Stomach (tissue), 9 donors: ENCODE measurements around the gene SORCS1. TPM values are rescaled to one million over a fixed set of nuclear protein-coding genes. Genes with fewer than 3 reads are reported as not detected.

Experiments
- DNase-seq, 2 donors: peaks; one replicate each; pipeline versions ENCODE4 v3.0.0 to v3.0.0-alpha.2; 2013 to 2019
- H3K27ac ChIP-seq, 5 donors: fragments of 200-600 bp in 4 of 5; sonication (generic) in 4 of 5; one replicate each; pipeline ENCODE4 v1.5.1; 2013 to 2019; ENCODE audit warnings: mild to moderate bottlenecking in 1 of 5, moderate library complexity in 1 of 5
- H3K27me3 ChIP-seq, 3 donors: fragments of 200-600 bp; sonication (generic); one replicate each; pipeline ENCODE4 v1.5.1; 2017 to 2019; ENCODE audit warnings: mixed run types in 1 of 3
- H3K36me3 ChIP-seq, 4 donors: fragments of 200-600 bp; sonication (generic); 1 replicate in 3 of 4; 2 replicates in 1 of 4; pipeline ENCODE4 v1.5.1; 2016 to 2019
- H3K4me1 ChIP-seq, 4 donors: fragments of 200-600 bp; sonication (generic); one replicate each; pipeline ENCODE4 v1.5.1; 2016 to 2019
- H3K4me3 ChIP-seq, 4 donors: fragments of 200-600 bp; sonication (generic) in 3 of 4; one replicate each; pipeline ENCODE4 v1.5.1; 2016 to 2019; ENCODE audit warnings: mild to moderate bottlenecking in 1 of 4
- H3K9me3 ChIP-seq, 4 donors: fragments of 200-600 bp; sonication (generic); one replicate each; pipeline ENCODE4 v1.5.1; 2016 to 2019
- EP300 ChIP-seq: sonication (generic); formaldehyde crosslinking; IDR thresholded peaks from one replicate; pipeline ENCODE4 v1.6.1; 2017; ENCODE audit warnings: antibody characterized with exemption
- POLR2A ChIP-seq, 4 donors: fragments of 450-650 bp; IDR thresholded peaks; one replicate each; pipeline ENCODE4 v1.6.1; 2016; ENCODE audit warnings: antibody characterized with exemption in 4 of 4, control low read depth in 2 of 4, mild to moderate bottlenecking in 1 of 4, moderate library complexity in 1 of 4
- POLR2AphosphoS5 ChIP-seq, 3 donors: sonication (generic); formaldehyde crosslinking; IDR thresholded peaks; one replicate each; pipeline ENCODE4 v1.6.1; 2016; ENCODE audit warnings: antibody characterized with exemption in 3 of 3
- WGBS, 5 donors: extraction: QIAGEN DNeasy Blood & Tissue Kit in 3 of 5; methylation state at CpG; one replicate each; pipeline versions ENCODE4 v1.1.5 to v1.1.7; 2013 to 2018; 5-methylcytosine and 5-hydroxymethylcytosine counted together
- intact Hi-C: fragments of 100-400 bp; cut with DNase I; formaldehyde crosslinking; loops from one replicate; pipeline ENCODE4 v1.15.1; 2023; ENCODE audit warnings: low total_unique reads
- polyA plus RNA-seq, 3 donors: library from polyadenylated mRNA; stranded (reverse); fragments of 200-250 nt; gene quantifications; one replicate each; pipeline ENCODE4 v1.2.3, GENCODE V29; 2013
- total RNA-seq, 5 donors: library from RNA; depleted of rRNA; stranded (reverse); fragments of >200 nt; gene quantifications; one replicate each; pipeline versions ENCODE4 v1.1.0 to v1.2.3, GENCODE V29; 2014 to 2016
- TF ChIP-seq, protein P1 (sequence below), 7 experiments: fragments of 450-650 bp in 4 of 7; fragments of 200-600 bp in 3 of 7; sonication (generic) in 3 of 7; IDR thresholded peaks; one replicate each; pipeline ENCODE4 v1.5.1; 2016 to 2019; ENCODE audit warnings: antibody characterized with exemption in 7 of 7, control low read depth in 2 of 7, mild to moderate bottlenecking in 1 of 7
- donor health status: healthy with polysubstance abuse.
- donor health status: Bipolar disorder and iron deficiency.
- donor health status: healthy.

SORCS1 gene
- total and polyA plus RNA-seq, 8 donors: 0.25 to 10.1 (median 0.69) TPM

GRCh38 chr10:106904209-106904608, 260.3 kb downstream of the SORCS1 start:
- Histone ChIP-seq H3K27me3 (no peaks in the 10 kb centered on the region), H3K9me3 (no peaks in the 10 kb centered on the region), H3K4me3 (no peak overlapping the region), H3K36me3 (no peaks in the 10 kb centered on the region), H3K4me1 (peaks cover 0 to under 1% (median 0%) of the 10 kb centered on the region in 4 donors), H3K27ac (no peak overlapping the region)
- DNase-seq: no peak
- 20 to 45% (median 37%) methylated on average over 1 of the region's 1 CpG for WGBS, 5 donors
- intact Hi-C loops: no loop called here
- no peak for TF ChIP-seq EP300
- TF ChIP-seq, protein P1, sequence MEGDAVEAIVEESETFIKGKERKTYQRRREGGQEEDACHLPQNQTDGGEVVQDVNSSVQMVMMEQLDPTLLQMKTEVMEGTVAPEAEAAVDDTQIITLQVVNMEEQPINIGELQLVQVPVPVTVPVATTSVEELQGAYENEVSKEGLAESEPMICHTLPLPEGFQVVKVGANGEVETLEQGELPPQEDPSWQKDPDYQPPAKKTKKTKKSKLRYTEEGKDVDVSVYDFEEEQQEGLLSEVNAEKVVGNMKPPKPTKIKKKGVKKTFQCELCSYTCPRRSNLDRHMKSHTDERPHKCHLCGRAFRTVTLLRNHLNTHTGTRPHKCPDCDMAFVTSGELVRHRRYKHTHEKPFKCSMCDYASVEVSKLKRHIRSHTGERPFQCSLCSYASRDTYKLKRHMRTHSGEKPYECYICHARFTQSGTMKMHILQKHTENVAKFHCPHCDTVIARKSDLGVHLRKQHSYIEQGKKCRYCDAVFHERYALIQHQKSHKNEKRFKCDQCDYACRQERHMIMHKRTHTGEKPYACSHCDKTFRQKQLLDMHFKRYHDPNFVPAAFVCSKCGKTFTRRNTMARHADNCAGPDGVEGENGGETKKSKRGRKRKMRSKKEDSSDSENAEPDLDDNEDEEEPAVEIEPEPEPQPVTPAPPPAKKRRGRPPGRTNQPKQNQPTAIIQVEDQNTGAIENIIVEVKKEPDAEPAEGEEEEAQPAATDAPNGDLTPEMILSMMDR (IDR thresholded peaks at IDR 0.05): no peak
- no peak for TF ChIP-seq POLR2A (IDR thresholded peaks at IDR 0.05)
- no peak for TF ChIP-seq POLR2AphosphoS5 (IDR thresholded peaks at IDR 0.05)

- TF ChIP-seq POLR2AphosphoS5 (IDR thresholded peaks at IDR 0.05): no peak
- TF ChIP-seq, protein P1 (IDR thresholded peaks at IDR 0.05): no peak
- intact Hi-C loops: no loop called here
- WGBS, 5 donors: 81 to 87% (median 84%) methylated on average over 2 of the region's 2 CpGs
- no peaks in the 10 kb centered on the region for H3K36me3 ChIP-seq
- no peaks in the 10 kb centered on the region for H3K9me3 ChIP-seq
- H3K4me1 ChIP-seq: peaks cover 0 to 10% (median 7%) of the 10 kb centered on the region in 4 donors
- no peak overlapping the region for H3K27ac ChIP-seq
- H3K27me3 ChIP-seq: no peaks in the 10 kb centered on the region
- no peak for DNase-seq
- H3K4me3 ChIP-seq: no peak overlapping the region
Observed at GRCh38 chr10:106903180-106903579, 261.3 kb downstream of the SORCS1 start.

GRCh38 chr10:106900016-106900652, 264.4 kb downstream of the SORCS1 start:
- H3K36me3 ChIP-seq: no peaks in the 10 kb centered on the region
- 61 to 82% (median 77%) methylated on average over 7 of the region's 7 CpGs for WGBS, 5 donors
- no peak overlapping the region for H3K27ac ChIP-seq
- H3K4me3 ChIP-seq: no peak overlapping the region
- DNase-seq: no peak
- no peaks in the 10 kb centered on the region for H3K27me3 ChIP-seq
- intact Hi-C loops: no loop called here
- peaks cover 0 to 28% (median 8%) of the 10 kb centered on the region in 4 donors for H3K4me1 ChIP-seq
- no peaks in the 10 kb centered on the region for H3K9me3 ChIP-seq
- TF ChIP-seq EP300: no peak
- TF ChIP-seq POLR2AphosphoS5 (IDR thresholded peaks at IDR 0.05): no peak
- TF ChIP-seq, protein P1 (IDR thresholded peaks at IDR 0.05): no peak
- TF ChIP-seq POLR2A (IDR thresholded peaks at IDR 0.05): no peak

- H3K4me1 ChIP-seq: peaks cover 0 to 43% (median 16%) of the 10 kb centered on the region in 4 donors
- 49 to 71% (median 64%) methylated on average over 4 of the region's 4 CpGs for WGBS, 5 donors
- intact Hi-C loops: no loop called here
- H3K36me3 ChIP-seq: no peaks in the 10 kb centered on the region
- H3K27ac ChIP-seq: peak overlapping the region in 3 of 5 donors; percentile 15 to 60 (median 35)
- no peaks in the 10 kb centered on the region for H3K9me3 ChIP-seq
- TF ChIP-seq, protein P1 (IDR thresholded peaks at IDR 0.05): no peak
- TF ChIP-seq POLR2A (IDR thresholded peaks at IDR 0.05): no peak
- TF ChIP-seq POLR2AphosphoS5 (IDR thresholded peaks at IDR 0.05): no peak
- TF ChIP-seq EP300: no peak
- H3K27me3 ChIP-seq: no peaks in the 10 kb centered on the region
- no peak for DNase-seq
- H3K4me3 ChIP-seq: no peak overlapping the region
Observed at GRCh38 chr10:106898446-106898845, 266.1 kb downstream of the SORCS1 start.
